ENCODE results near the gene SNORC. TPM values are rescaled to one million over a fixed set of nuclear protein-coding genes. Genes with fewer than 3 reads are reported as not detected.

SNORC gene
- total and polyA plus RNA-seq, 4 donors: 2.4 to 12.3 (median 6.6) TPM

DNA sequence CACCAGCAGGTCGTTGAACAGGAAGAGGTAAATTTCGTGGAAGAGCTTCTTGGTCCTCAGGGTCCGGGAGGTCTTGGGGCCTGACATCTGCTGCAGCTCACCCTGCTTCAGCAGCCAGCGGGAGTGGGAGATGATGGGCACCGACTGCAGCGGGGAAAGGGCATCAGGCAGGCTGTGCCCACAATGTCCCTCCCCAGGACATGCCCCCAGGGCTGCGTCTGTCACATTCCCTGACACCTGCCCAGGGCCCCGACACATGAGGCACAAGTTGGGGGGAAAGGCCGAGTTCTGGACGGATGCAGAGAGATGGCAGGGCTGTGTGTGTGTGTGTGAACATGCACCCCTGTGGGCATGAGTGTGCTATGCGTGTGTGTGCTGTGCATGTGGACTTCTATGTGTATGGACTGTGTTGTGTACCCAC lies 13.9 kb downstream of the SNORC start (continued):
- TF ChIP-seq, protein P1, sequence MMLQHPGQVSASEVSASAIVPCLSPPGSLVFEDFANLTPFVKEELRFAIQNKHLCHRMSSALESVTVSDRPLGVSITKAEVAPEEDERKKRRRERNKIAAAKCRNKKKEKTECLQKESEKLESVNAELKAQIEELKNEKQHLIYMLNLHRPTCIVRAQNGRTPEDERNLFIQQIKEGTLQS (IDR thresholded peaks at IDR 0.05): no peak

DNA sequence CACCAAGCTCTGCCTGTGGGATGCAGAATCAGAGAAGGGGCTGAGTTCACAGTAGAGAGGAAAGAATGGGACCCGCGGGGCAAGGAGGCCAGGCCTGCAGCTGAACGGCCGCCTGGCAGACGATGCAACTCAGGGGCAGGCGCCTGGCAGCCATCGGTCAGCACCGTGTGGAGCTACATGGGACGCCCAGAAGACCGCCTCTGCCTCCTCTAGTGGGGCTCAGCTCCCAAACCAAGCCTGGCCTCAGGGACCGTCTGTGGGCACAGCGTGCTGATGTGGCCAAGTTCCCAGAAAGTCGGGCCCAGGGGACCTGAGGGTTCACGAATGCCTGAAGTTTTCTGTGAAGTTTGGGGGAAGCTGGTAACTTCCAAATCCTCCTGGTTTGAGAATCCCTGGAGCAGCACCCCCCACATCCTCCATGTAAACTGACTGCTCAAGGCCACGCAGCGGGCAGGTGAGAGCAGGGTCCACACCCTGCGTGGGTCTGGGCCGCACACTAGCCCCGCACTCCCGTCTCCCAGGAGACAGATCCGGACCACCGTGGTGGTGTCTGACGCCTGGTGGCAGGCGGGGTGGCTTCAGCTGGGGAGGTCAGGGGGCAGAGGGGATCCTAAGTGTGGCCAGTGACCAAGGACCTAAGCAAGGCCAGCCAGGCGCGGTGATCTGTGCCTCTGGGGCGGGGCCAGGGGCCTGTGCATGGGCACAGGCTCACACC lies 14.6 kb downstream of the SNORC start:
- H3K4me1 ChIP-seq (ENCODE audit: control insufficient read depth in 4 of 4, insufficient read depth in 4 of 4, low read length in 3 of 4): peaks cover 0 to 5% (median 0%) of the 10 kb centered on the region in 4 donors
- DNase-seq (ENCODE audit: low spot score): no peak
- 93% methylated on average over 27 of the region's 27 CpGs for WGBS
- H3K9ac ChIP-seq (ENCODE audit: low read depth in 1 of 2, low read length in 2 of 2): no peak overlapping the region
- H3K27ac ChIP-seq (ENCODE audit: low read depth in 1 of 2, low read length in 2 of 2): no peak overlapping the region
- H3K36me3 ChIP-seq (ENCODE audit: control insufficient read depth in 4 of 4, insufficient read depth in 3 of 4, low read depth in 1 of 4, low read length in 3 of 4): peaks cover 4 to 43% (median 17%) of the 10 kb centered on the region in 4 donors
- H3K9me3 ChIP-seq (ENCODE audit: control insufficient read depth in 4 of 4, low read length in 3 of 4): no peaks in the 10 kb centered on the region
- no peak overlapping the region for H3K4me3 ChIP-seq (ENCODE audit: low read depth in 1 of 3, low read length in 3 of 3)
- TF ChIP-seq, protein P2, sequence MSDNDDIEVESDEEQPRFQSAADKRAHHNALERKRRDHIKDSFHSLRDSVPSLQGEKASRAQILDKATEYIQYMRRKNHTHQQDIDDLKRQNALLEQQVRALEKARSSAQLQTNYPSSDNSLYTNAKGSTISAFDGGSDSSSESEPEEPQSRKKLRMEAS (IDR thresholded peaks at IDR 0.05): no peak
- TF ChIP-seq NR2F2 (IDR thresholded peaks at IDR 0.05) (no peak), GABPA (IDR thresholded peaks at IDR 0.05 in 1 of 2, conservative IDR thresholded peaks at IDR 0.05 in 1 of 2) (no peak), TAF1 (conservative IDR thresholded peaks at IDR 0.05) (no peak), HNF4G (IDR thresholded peaks at IDR 0.05) (no peak), RAD21 (IDR thresholded peaks at IDR 0.05) (no peak), JUND (IDR thresholded peaks at IDR 0.05) (no peak), FOXA2 (IDR thresholded peaks at IDR 0.05) (no peak), HNF4A (conservative IDR thresholded peaks at IDR 0.05) (no peak)
- TF ChIP-seq, protein P3, sequence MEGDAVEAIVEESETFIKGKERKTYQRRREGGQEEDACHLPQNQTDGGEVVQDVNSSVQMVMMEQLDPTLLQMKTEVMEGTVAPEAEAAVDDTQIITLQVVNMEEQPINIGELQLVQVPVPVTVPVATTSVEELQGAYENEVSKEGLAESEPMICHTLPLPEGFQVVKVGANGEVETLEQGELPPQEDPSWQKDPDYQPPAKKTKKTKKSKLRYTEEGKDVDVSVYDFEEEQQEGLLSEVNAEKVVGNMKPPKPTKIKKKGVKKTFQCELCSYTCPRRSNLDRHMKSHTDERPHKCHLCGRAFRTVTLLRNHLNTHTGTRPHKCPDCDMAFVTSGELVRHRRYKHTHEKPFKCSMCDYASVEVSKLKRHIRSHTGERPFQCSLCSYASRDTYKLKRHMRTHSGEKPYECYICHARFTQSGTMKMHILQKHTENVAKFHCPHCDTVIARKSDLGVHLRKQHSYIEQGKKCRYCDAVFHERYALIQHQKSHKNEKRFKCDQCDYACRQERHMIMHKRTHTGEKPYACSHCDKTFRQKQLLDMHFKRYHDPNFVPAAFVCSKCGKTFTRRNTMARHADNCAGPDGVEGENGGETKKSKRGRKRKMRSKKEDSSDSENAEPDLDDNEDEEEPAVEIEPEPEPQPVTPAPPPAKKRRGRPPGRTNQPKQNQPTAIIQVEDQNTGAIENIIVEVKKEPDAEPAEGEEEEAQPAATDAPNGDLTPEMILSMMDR (IDR thresholded peaks at IDR 0.05; ENCODE audit: low read depth, low read length, missing input control): no peak
- TF ChIP-seq, protein P4, sequence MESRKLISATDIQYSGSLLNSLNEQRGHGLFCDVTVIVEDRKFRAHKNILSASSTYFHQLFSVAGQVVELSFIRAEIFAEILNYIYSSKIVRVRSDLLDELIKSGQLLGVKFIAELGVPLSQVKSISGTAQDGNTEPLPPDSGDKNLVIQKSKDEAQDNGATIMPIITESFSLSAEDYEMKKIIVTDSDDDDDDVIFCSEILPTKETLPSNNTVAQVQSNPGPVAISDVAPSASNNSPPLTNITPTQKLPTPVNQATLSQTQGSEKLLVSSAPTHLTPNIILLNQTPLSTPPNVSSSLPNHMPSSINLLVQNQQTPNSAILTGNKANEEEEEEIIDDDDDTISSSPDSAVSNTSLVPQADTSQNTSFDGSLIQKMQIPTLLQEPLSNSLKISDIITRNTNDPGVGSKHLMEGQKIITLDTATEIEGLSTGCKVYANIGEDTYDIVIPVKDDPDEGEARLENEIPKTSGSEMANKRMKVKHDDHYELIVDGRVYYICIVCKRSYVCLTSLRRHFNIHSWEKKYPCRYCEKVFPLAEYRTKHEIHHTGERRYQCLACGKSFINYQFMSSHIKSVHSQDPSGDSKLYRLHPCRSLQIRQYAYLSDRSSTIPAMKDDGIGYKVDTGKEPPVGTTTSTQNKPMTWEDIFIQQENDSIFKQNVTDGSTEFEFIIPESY (IDR thresholded peaks at IDR 0.05): no peak
- H3K27me3 ChIP-seq (ENCODE audit: control insufficient read depth in 4 of 4, insufficient read depth in 4 of 4, low read length in 3 of 4): no peaks in the 10 kb centered on the region

DNA sequence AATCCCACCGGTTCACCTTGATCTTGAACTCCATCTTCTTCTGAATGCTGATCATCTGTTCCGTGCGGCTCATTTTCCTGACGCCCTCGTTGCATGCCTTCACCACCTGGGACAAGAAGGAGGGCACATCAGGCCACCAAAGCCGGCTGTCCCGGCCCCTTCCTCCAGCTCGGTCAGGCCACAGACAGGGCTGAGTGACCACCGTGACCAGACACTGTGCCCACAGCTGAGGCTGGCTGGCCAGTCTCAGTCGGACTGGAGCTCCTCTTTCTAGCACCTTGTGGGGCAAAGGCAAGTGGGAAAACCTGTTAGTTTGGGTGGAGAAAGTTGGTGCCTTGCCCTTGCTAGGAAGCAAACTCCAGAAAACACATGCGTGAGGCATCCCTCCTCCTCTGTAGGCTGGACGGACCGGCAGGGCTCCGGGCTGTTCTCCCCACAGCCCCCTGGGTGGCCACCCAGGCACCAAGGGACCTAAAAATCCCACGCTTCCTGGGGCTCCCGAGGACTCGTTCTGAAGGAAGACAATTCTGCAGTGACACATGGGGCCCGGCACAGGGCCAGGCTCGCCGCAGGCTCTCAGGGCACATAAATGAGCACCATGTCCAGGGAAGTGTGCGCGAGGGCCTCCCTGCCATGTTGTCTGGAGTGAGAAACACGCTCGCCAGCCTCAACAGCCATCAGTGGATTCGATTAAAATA lies 15.3 kb downstream of the SNORC start:
- Histone ChIP-seq H3K27ac (ENCODE audit: low read depth in 1 of 2, low read length in 2 of 2) (no peak overlapping the region), H3K9ac (ENCODE audit: low read depth in 1 of 2, low read length in 2 of 2) (no peak overlapping the region), H3K27me3 (ENCODE audit: control insufficient read depth in 4 of 4, insufficient read depth in 4 of 4, low read length in 3 of 4) (no peaks in the 10 kb centered on the region), H3K36me3 (ENCODE audit: control insufficient read depth in 4 of 4, insufficient read depth in 3 of 4, low read depth in 1 of 4, low read length in 3 of 4) (peaks cover 4 to 43% (median 17%) of the 10 kb centered on the region in 4 donors), H3K4me1 (ENCODE audit: control insufficient read depth in 4 of 4, insufficient read depth in 4 of 4, low read length in 3 of 4) (no peaks in the 10 kb centered on the region), H3K9me3 (ENCODE audit: control insufficient read depth in 4 of 4, low read length in 3 of 4) (no peaks in the 10 kb centered on the region), H3K4me3 (ENCODE audit: low read depth in 1 of 3, low read length in 3 of 3) (no peak overlapping the region)
- WGBS: 90% methylated on average over 25 of the region's 25 CpGs
- no peak for DNase-seq (ENCODE audit: low spot score)
- TF ChIP-seq EGR1 (IDR thresholded peaks at IDR 0.05; ENCODE audit: low read depth in 2 of 2) (no peak), GABPA (IDR thresholded peaks at IDR 0.05 in 1 of 2, conservative IDR thresholded peaks at IDR 0.05 in 1 of 2) (no peak), TAF1 (conservative IDR thresholded peaks at IDR 0.05) (no peak), RAD21 (IDR thresholded peaks at IDR 0.05) (no peak), HNF4A (conservative IDR thresholded peaks at IDR 0.05) (no peak), FOXA2 (IDR thresholded peaks at IDR 0.05) (no peak), JUND (IDR thresholded peaks at IDR 0.05) (no peak), RXRA (IDR thresholded peaks at IDR 0.05) (no peak), YY1 (IDR thresholded peaks at IDR 0.05) (no peak), SP1 (IDR thresholded peaks at IDR 0.05) (no peak), HNF4G (IDR thresholded peaks at IDR 0.05) (no peak)
- TF ChIP-seq, protein P2 (IDR thresholded peaks at IDR 0.05): no peak
- TF ChIP-seq, protein P3 (IDR thresholded peaks at IDR 0.05; ENCODE audit: low read depth, low read length, missing input control): no peak
- TF ChIP-seq, protein P1 (IDR thresholded peaks at IDR 0.05): no peak

Data from liver (tissue), 9 donors.